HK-2 (cell line): ENCODE data around the gene PRSS22.
A peak's percentile ranks its signal among the peaks of the same experiment; 100 is the strongest.

Experiments
- DNase-seq: peaks from one replicate; pipeline ENCODE4 v3.0.0-alpha.2; 2018; ENCODE audit not compliant: unreplicated experiment

The PRSS22 gene

DNA sequence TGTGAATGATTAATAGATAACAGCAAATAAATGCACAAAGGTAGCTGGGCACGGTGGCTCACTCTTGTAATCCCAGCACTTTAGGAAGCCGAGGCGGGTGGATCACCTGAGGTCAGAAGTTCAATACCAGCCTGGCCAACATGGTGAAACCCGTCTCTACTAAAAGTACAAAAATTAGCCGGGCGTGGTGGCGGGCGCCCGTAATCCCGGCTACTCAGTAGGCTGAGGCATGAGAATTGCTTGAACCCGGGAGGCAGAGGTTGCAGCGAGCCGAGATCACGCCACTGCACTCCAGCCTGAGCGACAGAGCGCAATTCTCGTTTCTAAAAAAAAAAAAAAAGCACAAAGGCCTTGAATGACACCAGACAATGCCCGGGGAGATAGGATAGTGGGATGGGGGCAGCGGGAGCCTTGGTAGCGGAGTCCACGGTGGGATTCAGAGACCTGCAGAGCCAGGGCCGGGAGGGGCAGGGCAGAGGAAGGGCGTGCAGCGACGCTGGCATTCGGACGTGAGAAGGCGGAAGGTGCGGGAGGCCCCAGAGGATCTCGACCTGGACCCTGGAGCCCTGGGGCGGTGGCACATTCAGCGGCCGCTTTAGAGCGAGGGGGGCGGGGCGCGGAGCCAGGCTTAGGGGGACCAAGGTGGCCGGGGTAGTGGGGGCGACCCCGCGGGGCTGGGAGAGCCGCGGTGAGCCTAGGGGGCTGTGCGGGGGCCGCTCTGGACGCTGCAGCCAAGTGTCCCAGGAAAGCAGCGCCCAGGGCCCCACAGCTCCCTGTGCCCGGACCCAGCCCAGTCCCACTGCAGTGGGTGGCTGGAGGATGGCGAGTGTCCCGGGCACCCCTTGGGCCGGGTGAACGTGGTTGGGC is 24.0 kb upstream of the PRSS22 start:
- peak; percentile 33 for DNase-seq

DNA sequence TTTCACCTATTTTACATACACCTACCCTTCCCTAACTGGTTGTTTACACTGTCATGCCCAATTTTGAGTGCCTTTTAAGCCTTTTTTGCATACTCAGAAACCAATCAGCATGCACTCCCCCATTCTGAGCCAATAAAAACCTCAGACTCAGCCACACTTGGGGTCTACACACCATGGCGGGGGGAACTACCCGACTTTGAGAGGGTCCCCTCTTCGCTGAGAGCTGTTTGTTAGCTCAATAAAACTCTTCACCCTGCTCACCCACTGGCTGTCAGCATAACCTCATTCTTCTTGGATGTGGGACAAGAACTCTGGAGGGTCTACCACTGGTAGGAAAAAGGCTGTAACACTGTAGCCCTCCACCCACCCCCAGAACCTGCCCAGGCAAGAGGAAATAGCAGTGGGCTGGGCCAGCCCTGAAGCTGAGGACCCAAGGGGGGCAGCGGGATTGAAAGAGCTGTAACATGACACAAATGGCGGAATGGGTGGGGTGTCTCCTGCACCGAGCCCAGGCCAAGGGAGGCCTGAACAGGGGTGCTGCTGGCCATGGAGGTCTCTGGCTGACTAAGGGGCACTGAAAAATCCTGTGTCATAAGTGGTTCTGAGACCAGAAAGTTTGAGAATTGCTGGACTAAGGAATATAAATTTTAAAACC is 22.0 kb upstream of the PRSS22 start:
- no peak for DNase-seq

DNA sequence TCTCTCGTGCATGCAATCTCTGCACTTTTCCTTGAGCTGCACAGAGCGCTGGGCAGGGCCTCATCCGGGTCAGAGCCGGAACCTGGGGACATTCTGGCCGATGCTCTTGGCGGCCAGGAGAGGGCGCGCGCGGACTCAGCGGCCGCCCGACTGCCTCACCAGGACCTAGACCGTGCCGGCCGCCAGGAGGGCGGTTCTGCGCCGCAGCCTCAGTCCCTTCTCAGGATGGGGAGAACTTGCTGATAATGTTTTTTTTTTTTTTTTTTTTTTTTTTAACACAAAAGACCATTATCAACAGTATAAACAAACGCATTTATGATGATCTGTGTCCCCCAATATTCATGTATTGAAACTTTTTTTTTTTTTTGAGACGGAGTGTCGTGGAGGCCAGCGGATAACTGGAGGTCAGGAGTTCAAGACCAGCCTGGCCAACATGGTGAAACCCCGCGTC is 17.0 kb upstream of the PRSS22 start:
- peak; percentile 47 for DNase-seq

DNA sequence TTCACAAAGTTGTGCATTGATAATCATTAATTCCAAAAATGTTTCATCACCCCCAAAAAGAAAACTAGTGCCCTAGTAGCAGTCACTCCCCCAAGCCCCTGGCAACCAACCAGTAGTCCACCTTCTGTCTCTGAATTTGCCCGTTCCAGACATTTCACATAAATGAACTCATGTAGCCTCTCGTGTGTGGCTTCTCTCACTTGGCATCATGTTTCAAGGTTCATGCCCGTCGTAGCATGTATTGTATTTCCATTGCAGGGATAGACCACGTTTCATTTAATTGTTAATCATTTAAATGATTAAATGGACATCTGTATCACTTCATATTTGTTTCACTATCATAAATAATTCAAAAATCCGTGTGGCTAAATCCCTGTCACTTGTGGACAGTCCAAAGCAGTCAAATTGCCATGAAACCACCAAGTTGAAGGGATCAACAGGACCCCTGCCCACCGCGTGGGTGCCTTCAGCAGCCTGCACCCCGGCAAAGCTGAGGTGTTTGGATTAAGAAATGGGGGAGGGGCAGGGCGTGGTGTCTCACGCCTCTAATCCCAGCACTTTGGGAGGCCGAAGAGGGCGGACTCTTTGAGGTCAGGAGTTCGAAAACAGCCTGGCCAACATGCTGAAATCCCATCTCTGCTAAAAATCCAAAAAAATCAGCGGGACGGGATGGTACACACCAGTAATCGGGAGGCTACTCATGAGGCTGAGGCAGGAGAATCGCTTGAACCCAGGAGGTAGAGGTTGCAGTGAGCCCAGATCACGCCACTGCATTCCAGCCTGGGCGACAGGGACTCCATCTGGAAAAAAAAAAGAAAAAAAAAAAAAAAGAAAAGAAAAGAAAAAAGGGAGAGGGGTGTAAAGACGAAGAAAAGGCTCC is 16.3 kb upstream of the PRSS22 start:
- DNase-seq = no peak

DNA sequence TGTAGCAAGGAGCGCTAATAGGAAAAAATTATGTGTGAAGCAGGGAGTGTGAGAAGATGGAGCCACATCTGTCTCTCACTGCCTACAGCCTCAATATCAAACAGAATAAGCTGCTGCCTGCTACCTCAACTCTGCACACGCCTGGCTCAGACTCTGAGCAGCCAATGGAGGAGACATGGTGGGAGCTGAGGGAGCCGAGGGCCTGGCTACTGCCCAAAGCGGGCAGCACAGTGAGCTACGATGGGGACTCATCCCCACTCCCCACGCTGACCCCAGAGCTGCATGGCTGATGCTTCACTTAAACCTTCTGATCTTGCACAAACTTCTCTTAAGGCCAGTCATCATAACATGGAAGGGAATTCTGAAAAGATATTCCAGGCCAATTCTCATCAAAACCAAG is 14.0 kb upstream of the PRSS22 start:
- DNase-seq = no peak

DNA sequence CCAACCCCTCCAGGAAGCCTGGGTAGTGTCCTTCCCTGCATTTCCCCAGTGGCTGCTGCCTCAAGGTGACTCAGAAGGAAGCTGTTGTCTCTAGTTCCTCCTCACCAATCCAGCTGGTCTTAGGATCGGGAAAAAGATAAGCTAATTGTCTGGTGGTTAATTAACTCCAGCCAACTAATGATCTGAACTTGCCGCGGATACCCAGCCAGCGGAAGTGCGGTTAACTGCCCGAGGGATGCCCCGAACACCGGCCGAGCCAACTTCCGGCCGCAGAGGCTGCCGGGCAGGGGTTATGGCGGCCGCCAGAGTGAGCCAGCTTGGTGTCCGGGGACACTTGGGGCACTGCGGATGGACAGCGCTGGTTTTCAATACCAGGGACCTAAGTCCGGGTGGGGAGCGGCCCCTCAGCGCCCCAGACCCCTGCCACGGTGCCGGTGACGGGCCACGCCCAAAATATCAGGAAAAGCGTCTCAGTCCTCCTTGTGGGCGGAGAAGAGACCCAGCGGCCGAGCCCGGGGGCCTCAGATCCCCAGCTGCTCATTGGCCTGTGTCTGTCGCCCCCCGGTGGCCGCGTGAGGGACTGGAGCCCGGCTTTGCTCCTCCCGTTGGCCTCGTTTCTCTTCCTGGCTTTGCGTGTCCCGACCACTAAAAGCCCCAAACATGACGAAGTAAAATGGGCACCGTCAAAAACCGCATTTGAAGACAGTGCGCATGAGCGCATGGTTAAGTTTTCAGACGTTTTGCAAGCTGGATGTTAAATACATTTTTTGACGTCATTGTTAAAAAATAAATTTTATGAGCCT is 10.2 kb upstream of the PRSS22 start:
- DNase-seq = peak; percentile 93

DNA sequence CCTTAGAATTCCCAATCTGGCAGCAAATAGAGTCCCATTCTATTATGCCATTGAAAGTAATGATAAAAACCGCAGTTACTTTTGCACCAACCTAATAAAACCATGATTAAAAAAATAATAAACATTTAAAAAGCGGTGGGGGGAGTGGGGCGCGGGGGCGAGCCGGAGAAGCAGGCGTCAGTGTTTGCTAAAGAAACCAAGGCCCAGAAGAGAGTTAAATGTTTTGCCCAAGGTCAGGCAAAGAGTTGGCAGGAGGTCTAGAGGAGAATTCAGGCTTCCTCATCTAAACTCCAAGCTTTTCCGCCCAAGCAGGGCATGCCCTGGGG is 9.7 kb upstream of the PRSS22 start:
- DNase-seq = no peak

DNA sequence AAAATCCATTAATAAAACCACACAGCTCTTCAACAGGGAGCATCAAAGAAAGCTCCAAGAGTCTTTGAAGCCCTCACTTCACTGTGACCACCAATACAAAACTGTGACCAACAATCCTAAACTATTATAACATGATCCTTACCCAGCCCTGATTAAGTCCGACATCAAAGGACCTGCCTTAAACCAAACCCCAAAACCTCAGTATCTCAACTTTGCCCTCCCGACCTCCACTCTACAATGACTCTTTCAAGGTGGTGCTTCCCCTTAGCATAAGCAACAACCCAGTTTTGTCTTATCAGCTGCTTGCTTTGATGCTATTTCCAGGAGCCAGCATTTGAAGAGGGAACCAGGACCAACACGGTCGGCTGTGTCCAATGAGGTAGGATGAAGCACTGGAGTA is 8.5 kb upstream of the PRSS22 start:
- no peak for DNase-seq

DNA sequence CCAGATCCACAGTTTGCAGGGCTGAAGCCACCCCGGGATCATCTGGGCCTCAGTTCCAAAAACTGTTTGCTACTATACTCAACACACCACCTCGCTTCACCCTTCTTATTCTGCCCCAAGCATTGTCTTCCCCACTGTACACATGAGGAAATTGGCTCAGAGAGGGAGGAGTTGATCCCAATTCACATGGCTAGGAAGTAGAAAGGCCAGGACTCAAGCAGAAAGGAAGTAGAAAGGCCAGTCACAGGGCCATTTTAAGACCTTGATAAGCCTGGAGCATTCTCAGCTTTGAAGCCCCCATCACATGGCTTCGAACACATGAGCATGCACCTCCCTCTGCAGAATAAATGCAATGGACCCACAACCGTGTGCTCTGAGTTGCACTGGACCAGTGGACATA is 7.7 kb upstream of the PRSS22 start:
- no peak for DNase-seq

DNA sequence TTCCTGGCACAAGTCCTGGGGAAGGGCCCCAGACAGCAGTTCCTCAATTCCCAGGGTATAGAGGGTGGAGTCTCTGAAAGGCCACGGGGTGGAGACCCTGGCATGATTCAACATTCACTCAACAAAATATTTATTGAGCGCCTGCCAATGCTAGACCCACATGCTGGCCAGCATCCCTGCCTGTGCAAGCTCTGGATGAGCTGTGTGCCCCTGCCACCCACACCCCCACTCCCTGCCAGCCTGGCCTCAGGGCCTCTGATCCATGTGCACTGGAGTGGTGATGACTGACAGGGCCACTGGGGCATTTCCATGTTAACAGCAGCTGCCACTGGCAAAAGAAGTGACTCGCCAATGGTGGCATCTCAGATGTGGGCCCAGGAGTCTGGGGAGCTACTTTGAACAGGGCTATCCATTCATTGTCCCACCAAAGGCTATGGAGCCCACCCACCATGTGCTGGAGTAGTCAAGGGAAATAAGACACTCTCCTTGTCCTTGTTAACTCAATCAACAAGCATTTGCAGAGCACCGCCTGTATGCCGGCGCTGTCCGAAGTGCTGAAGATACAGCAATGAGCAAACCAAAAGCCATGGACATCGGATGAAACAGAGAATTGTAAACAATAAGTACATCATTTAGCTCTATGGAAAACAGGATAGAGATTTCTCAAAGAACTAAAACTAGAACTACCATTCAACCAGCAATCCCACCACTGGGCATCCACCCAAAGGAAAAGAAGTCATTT is 3.0 kb upstream of the PRSS22 start:
- DNase-seq = no peak

DNA sequence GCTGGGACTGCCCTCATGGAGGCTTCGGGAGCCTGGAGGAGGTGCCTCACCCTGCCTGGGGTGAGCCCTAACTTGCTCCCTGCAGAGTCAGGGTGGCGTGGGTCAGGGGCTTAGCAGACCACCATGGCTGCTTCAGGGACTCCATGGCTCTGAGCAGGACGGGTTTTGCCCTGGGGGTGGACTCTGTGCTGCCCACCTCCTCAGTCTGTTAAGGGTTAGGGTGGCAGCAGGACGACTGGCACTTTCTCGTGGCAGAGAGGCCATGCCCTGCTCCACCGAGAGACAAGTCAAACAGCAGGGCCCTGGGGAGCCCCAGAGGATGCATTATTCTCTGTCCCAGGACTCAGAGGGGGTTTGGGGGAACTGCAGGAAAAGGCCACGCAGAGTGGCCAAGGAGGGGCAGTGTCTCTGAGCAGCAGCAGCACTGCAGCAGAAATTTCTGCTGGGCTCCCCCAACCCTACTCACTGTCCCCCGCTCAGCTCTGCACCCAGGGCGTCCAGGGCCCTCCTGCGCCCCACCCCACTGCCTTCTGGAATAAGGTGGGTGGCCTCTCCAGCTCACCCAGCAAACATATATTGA is 1.8 kb upstream of the PRSS22 start:
- no peak for DNase-seq

DNA sequence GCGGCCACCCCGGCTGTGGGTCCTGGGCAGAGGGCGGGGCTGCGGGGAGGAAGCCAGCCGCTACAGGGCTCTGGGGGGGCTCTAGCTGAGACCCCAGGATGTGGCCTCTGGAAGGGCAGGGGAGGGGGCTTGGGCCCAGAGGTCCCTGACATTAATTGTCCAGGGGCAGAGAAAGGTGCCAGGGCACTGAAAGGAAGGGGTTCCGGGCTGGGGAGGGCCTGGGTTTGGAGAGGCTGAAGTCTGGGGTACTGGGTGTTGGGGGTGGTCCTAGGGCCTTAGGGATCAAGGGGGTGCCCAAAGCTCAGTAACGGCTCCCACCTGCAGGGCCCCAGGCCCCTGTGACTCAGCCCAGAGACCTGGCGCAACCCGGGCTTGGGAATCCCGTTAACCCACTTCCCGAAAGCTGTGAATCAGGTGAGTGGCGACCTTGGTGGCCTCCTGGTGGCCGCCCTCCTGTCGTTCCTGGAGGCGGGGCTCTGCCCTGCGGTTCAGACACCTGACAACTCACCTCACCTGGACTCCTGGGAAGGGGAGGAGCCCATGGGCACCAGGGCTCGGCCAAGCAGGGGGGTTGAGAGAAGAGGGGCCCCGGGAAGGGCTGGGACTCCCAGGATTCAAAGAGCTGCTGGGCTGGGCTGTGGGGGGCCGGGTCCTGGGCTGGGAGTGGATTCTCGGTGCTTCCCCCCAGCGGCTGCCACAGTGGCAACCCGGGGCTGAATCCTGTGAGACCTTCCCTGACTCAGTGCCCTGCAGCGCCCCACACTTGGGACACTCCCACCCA is 465 bp upstream of the PRSS22 start:
- DNase-seq = no peak

DNA sequence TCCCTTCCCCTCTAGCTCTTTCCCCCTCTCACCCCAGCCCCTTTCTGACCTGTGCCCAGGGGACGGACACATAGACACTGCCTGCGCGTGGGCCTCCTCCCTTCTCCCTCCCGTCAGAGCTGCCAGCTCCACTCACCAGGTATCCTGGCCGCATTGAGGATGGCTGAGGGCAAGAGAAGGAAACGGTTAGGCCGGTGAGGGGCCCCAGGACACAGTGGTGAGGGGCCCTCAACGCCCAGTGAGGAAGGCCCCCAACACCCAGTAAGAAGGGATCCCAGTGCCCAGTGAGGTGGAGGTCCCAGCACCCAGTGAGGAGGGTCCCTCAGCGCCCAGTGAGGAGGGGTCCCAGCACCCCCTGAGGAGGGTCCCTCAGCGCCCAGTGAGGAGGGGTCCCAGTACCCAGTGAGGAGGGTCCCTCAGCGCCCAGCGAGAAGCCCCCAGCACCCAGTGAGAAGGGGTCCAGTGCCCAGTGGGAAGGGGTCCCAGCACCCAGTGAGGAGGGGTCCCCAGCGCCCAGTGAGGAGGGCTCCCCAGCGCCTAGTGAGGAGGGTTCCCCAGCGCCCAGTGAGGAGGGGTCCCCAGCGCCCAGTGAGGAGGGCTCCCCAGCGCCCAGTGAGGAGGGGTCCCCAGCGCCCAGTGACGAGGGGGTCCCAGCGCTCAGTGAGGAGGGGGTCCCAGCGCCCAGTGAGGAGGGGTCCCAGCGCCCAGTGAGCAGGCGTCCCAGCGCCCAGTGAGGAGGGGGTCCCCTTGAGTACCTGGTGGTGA is 1.1 kb downstream of the PRSS22 start:
- DNase-seq = no peak

DNA sequence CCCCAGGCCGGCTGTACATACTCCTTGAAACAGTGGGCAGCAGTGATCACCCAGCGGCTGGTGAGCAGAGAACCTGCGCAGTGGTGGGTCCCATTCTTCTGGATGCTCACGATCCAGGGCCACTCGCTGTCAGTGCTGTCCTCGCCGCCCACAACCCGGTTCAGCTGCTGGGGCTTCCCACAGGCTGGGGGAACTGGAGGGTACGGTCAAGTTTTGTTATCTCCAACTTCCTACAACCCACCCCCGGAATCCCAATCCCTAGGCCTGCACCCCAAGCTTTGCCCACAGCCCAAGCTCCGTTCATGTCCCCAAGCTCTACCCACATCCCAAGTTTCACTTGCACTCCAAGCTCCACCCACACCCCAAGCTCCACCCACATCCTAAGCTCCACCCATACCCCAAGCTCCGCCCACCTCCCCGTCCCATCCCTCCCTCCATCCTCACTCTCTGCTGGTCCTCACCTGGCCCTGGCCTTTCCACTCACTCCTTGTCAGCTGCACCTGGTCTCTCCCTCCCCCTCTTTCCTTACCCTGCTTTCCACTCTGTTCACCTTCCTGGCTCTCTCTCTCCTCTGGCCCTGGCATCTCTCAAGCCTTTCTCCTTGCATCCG is 1.8 kb downstream of the PRSS22 start:
- DNase-seq = no peak

DNA sequence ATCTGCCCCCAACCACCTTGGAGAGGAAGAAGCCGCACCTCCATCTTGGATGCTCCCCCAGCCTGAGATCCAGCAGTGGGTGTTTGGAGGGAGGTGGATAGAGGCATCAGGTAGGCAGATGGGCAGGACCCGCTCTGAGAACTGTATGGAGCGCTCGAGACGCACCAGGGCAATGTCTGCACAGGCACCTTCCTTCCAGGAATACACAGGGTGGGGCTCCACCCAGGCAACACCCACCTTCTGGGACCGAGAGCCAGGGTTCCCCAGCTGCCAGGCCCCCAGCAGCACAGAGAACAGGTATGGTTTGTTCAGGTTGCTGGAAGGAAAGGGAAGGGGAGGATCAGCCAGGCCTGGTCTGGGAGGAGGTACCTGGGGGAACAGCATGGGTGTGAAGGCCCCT is 2.4 kb downstream of the PRSS22 start:
- DNase-seq = no peak

DNA sequence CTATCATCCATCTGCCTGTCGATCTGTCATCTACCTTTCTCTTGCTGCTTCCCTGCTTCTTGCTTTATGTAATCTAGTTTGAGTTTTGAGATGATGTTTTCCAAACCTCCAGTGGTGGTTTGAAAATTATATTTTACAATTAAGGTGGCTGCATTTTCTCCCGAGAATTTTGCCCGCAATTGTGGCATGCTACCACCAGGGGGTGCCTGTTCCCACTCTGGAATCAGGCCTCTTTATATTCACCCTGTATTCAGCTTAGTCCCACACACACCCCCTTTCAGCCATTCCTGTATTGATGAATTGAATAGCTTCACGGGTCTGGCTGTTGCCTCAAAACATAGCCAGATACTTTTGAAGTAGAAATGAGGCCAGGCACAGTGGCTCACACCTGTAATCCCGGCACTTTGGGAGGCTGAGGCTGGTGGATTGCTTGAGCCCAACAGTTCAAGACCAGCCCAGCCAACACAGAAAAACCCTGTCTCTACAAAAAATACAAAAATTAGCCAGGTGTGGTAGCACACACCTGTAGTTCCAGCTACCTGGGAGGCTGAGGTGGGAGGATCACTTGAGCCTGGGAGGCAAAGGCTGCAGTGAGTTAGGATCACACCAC is 3.2 kb downstream of the PRSS22 start:
- no peak for DNase-seq

DNA sequence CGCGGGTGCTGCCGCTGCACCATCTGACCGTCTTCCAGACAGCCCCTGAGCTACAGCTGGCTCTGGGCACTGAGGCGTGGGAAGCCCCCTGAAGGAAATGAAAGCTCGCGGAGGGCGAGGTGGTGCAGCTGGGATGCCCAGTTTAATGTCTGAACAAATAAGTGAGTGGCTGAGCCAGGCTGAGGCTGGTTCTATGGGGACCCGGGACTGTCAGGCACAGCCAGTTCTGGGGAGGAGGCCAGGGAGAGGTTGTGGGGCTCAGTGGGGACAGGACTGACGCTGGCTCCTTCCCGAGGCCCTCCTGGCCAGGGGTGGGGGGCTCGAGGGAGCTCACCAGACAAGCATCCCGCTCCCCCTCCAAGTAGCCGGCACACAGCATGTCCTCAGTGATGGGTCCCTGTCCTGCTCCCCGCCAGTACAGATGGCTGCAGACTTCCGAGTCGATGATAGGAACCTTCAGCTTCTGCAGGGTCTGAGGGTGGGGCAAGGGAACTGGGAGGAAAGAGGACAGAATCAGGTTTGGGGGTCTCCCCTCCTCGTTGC is 4.4 kb downstream of the PRSS22 start:
- no peak for DNase-seq
